Endodermal cell (in vitro differentiated cells): ENCODE measurements around the gene MOB2. TPM values are rescaled to one million over a fixed set of nuclear protein-coding genes. Genes with fewer than 3 reads are reported as not detected.

Source experiments
- DNase-seq: peaks from one replicate; pipeline ENCODE4 v3.0.0-alpha.2; 2017
- H3K27ac ChIP-seq: 2 replicates; pipeline ENCODE4 v1.5.1; 2013; ENCODE audit warnings: mild to moderate bottlenecking, low read depth, low read length, moderate library complexity
- H3K27me3 ChIP-seq: 2 replicates; pipeline ENCODE4 v1.6.1; 2013; ENCODE audit warnings: mild to moderate bottlenecking, low read length, moderate library complexity; ENCODE audit not compliant: insufficient read depth, control insufficient read depth, poor library complexity, severe bottlenecking
- H3K36me3 ChIP-seq: 2 replicates; pipeline ENCODE4 v1.7.0; 2013; ENCODE audit warnings: mild to moderate bottlenecking, low read length, moderate library complexity; ENCODE audit not compliant: control insufficient read depth, insufficient read depth
- H3K4me1 ChIP-seq: one replicate; pipeline ENCODE4 v1.7.0; 2013; ENCODE audit warnings: low read length; ENCODE audit not compliant: control insufficient read depth, insufficient read depth
- H3K4me3 ChIP-seq: 2 replicates; pipeline ENCODE4 v1.5.1; 2013; ENCODE audit warnings: mild to moderate bottlenecking, low read length, moderate library complexity
- H3K9ac ChIP-seq: 2 replicates; pipeline ENCODE4 v1.6.1; 2013; ENCODE audit warnings: mild to moderate bottlenecking, low read length, moderate library complexity; ENCODE audit not compliant: poor library complexity, severe bottlenecking; ENCODE audit errors: extremely low read depth
- H3K9me3 ChIP-seq: 2 replicates; pipeline ENCODE4 v1.6.1; 2013; ENCODE audit warnings: mild to moderate bottlenecking, low read length, moderate library complexity; ENCODE audit not compliant: control insufficient read depth
- H3K27ac Mint-ChIP-seq: 2 replicates; pipeline ENCODE4 v1.8.0; 2020; ENCODE audit warnings: mixed read lengths
- H3K27me3 Mint-ChIP-seq: 2 replicates; pipeline ENCODE4 v1.8.0; 2021; ENCODE audit warnings: mild to moderate bottlenecking, mixed read lengths; ENCODE audit not compliant: insufficient read depth
- H3K36me3 Mint-ChIP-seq: 2 replicates; pipeline ENCODE4 v1.8.0; 2020; ENCODE audit warnings: low read depth, mixed read lengths
- H3K4me1 Mint-ChIP-seq: 2 replicates; pipeline ENCODE4 v1.8.0; 2020; ENCODE audit warnings: mixed read lengths
- H3K4me3 Mint-ChIP-seq: 2 replicates; pipeline ENCODE4 v1.8.0; 2020; ENCODE audit warnings: mild to moderate bottlenecking, moderate library complexity, mixed read lengths
- H3K9me3 Mint-ChIP-seq: 2 replicates; pipeline ENCODE4 v1.8.0; 2020; ENCODE audit warnings: mild to moderate bottlenecking, mixed read lengths
- WGBS, 2 experiments: methylation state at CpG; one replicate each; pipeline versions ENCODE4 v1.1.5 to v1.1.7; 2013; ENCODE audit warnings: missing lambda C conversion rate in 2 of 2, mixed read lengths in 1 of 2; ENCODE audit not compliant: insufficient coverage in 1 of 2, insufficient read length in 1 of 2; 5-methylcytosine and 5-hydroxymethylcytosine counted together
- total RNA-seq, 2 donors: library from RNA; stranded (reverse); fragmentation: NEBNext Ultra II Directional in 1 of 2; extraction: Animal tissue kit (Norgen Biotek cat#: 25700) in 1 of 2; gene quantifications; 2 replicates in 1 of 2; 3 replicates in 1 of 2; pipeline ENCODE4 v1.2.1, GENCODE V29; 2021
- TF ChIP-seq, protein P1 (sequence below): fragments of 200-600 bp; sonication (generic); conservative IDR thresholded peaks from 2 replicates; pipeline ENCODE4 v1.5.0; 2021; ENCODE audit warnings: antibody characterized with exemption, mild to moderate bottlenecking

The MOB2 gene
- total RNA-seq, 2 donors from 2014 or later: 23.9 to 25.4 TPM

DNA sequence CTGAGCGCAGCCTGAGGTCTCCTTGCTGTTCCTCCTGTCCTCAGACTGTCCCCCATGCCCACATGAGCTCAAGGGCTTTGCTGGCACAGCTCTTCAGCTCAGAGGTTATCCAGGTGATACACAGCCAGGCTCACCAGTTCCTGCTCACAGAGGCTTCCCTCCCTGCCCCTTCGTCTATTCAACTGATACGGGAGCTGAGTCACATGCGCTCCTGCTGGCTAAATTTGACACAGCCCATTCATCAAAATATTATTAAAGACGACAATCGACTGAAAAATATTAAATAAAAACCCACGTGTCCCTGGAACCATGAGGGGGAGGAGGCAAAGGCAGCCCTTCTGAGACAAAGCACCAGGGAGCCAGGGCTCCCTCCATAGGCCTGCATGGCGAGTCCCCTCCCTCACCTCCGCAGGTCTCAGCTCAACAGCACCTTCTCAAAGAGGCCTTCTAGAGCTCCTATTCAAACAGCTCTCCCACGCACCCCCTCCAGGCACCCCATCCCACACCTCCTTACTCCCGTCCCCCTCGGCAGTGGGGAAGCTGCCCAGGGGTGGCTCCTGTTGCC, 45.0 kb upstream of the MOB2 start:
- Histone ChIP-seq H3K4me3 (no peak overlapping the region), H3K9me3 (no peaks in the 10 kb centered on the region), H3K36me3 (no peaks in the 10 kb centered on the region), H3K27ac (peak overlapping the region; percentile 60), H3K4me1 (no peaks in the 10 kb centered on the region), H3K9ac (no peak overlapping the region), H3K27me3 (no peaks in the 10 kb centered on the region)
- no peak for DNase-seq
- TF ChIP-seq, protein P1, sequence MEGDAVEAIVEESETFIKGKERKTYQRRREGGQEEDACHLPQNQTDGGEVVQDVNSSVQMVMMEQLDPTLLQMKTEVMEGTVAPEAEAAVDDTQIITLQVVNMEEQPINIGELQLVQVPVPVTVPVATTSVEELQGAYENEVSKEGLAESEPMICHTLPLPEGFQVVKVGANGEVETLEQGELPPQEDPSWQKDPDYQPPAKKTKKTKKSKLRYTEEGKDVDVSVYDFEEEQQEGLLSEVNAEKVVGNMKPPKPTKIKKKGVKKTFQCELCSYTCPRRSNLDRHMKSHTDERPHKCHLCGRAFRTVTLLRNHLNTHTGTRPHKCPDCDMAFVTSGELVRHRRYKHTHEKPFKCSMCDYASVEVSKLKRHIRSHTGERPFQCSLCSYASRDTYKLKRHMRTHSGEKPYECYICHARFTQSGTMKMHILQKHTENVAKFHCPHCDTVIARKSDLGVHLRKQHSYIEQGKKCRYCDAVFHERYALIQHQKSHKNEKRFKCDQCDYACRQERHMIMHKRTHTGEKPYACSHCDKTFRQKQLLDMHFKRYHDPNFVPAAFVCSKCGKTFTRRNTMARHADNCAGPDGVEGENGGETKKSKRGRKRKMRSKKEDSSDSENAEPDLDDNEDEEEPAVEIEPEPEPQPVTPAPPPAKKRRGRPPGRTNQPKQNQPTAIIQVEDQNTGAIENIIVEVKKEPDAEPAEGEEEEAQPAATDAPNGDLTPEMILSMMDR: no peak
- 89 to 97% methylated on average over 8 to 12 of the region's 12 CpGs for WGBS, 2 experiments
- Mint-ChIP-seq H3K4me3 (no peak overlapping the region), H3K36me3 (no peaks in the 10 kb centered on the region), H3K9me3 (no peaks in the 10 kb centered on the region), H3K4me1 (no peaks in the 10 kb centered on the region), H3K27me3 (no peaks in the 10 kb centered on the region), H3K27ac (peak overlapping the region; percentile 69)

DNA sequence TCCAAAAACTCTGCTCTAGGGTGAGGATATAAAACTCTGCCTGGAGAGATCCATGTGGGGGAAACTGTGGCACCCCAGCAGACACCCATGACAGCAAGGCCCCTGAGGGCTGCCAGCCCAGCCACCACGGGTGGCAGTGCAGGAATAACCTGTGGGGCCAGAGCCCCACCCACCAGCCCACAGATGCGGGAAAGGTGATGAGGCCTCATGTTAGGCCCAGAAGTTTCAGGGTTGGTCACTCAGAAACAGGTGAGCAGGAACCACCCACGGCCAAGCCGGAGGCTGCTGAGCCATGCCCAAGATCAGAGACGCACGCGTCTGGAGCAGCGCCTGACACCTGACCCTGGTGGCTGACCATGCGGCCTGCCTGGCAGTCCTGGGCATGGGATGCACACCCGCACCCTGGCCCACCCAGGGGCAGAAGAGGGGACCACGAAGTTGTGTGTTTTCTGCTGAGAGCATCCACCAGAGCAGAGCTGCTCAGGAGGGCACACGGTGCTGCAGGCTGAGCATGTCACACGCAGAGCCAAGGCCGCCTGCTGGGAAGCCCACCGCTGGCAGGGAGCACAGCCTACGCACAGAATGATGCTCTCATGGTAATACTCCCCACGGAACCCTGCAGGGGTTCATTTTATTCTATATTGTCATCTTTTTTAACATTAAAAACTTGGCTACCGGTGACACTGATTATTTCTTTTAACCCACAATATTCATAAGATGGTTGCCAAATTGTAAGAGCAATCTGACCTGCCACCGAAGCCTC, 44.3 kb upstream of the MOB2 start:
- Histone ChIP-seq H3K36me3 (no peaks in the 10 kb centered on the region), H3K27me3 (no peaks in the 10 kb centered on the region), H3K4me3 (no peak overlapping the region), H3K27ac (no peak overlapping the region), H3K9me3 (no peaks in the 10 kb centered on the region), H3K4me1 (no peaks in the 10 kb centered on the region), H3K9ac (no peak overlapping the region)
- TF ChIP-seq, protein P1: no peak
- Mint-ChIP-seq H3K9me3 (no peaks in the 10 kb centered on the region), H3K27me3 (no peaks in the 10 kb centered on the region), H3K27ac (no peak overlapping the region), H3K36me3 (no peaks in the 10 kb centered on the region), H3K4me1 (no peaks in the 10 kb centered on the region), H3K4me3 (no peak overlapping the region)
- DNase-seq: no peak
- WGBS, 2 experiments: 95 to 96% methylated on average over 15 to 19 of the region's 19 CpGs

DNA sequence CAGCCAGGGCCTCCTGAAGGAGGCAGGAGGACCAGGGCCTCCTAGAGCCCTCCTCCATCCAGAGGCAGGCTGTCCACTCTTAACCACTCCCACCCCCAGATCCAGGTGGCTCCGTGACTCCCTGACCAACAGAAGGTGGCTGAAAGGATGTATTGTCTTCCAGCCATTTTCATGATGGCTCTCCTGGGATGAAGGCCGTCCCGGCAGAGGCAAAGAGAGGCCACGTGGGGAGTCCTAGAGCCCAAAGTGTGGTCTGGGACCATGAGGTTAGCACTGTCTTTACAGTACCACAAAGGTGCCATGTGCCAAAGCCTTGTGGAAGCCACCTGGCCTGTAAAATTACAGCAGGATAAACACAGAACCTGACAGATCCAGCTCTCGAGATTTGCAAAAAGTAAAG, 43.2 kb upstream of the MOB2 start:
- DNase-seq: no peak
- H3K36me3 Mint-ChIP-seq: no peaks in the 10 kb centered on the region
- TF ChIP-seq, protein P1: no peak

More for the DNA sequence above, 43.2 kb upstream of the MOB2 start:
- no peaks in the 10 kb centered on the region for H3K4me1 ChIP-seq
- H3K27ac ChIP-seq: no peak overlapping the region
- Mint-ChIP-seq H3K4me1 (no peaks in the 10 kb centered on the region), H3K9me3 (no peaks in the 10 kb centered on the region), H3K27me3 (no peaks in the 10 kb centered on the region), H3K4me3 (no peak overlapping the region), H3K27ac (no peak overlapping the region)
- no peaks in the 10 kb centered on the region for H3K9me3 ChIP-seq
- WGBS, 2 experiments: 83% methylated on average over 3 to 5 of the region's 5 CpGs
- H3K4me3 ChIP-seq: no peak overlapping the region
- no peak overlapping the region for H3K9ac ChIP-seq
- no peaks in the 10 kb centered on the region for H3K36me3 ChIP-seq
- no peaks in the 10 kb centered on the region for H3K27me3 ChIP-seq
